ENCODE data around the gene PDZD11.
"Not testable (repeated sequence)": the region's sequence is repeated elsewhere in the genome, so short reads cannot be mapped to it uniquely, and the experiment has no call there.

PDZD11 gene, protein sequence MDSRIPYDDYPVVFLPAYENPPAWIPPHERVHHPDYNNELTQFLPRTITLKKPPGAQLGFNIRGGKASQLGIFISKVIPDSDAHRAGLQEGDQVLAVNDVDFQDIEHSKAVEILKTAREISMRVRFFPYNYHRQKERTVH

DNA sequence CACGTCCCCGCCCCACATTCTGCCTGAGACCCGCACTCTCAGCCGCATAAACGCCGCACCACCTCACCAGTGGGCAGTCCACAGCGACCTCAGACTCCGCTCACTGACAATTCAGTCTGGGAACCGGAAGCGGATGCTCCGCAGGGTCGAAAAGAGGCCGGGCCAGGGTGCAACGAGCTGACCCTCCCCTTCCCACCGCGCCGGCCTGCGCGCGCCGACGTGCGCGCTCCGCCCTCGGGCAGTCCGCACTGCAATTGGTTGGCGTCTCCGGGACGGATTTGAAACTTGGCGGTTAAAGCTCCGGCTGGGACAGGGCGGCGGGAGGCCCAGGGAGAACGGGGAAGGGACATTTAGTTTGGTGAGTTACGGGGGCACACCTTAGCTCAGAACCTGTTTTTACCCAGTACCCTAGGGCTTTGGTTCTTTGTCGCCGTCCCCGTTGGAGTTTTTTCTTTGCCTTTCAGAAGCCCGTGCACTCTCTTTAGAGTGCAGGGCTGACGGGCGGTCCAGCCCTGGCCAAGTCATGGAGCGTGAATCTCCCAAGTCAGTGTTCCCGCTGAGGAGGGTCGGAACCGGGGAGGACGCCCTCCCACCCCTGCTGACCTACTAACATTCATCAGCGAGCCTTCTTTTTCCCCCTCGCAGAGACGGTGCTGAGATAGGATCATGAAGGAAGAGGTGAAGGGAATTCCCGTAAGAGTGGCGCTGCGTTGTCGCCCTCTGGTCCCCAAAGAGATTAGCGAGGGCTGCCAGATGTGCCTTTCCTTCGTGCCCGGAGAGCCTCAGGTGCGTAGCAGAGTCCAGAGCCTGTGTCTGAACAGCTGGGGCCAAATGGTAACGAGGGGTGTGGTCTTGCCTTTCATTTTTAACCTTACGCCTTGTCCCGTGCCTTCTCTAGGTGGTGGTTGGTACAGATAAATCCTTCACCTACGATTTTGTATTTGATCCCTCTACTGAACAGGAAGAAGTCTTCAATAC, at the start of gene PDZD11, which contains the start of gene KIF4A:
TSS of gene PDZD11 (minus strand) at position 135 of the 978 bp plus-strand sequence. CDS start 586 bp downstream, outside the sequence.
TSS of gene KIF4A (plus strand) at position 312 of the 978 bp plus-strand sequence. CDS start at position 667, 355 bp downstream.
- DNase-seq (ENCODE audit: extremely low read depth in 1 of 2, low read depth in 1 of 2): peak; percentile 60 to 73

GRCh38 chrX:70338290-70338689, 48.6 kb upstream of the PDZD11 start:
- DNase-seq (ENCODE audit: extremely low read depth in 1 of 2, low read depth in 1 of 2): no peak

DNA sequence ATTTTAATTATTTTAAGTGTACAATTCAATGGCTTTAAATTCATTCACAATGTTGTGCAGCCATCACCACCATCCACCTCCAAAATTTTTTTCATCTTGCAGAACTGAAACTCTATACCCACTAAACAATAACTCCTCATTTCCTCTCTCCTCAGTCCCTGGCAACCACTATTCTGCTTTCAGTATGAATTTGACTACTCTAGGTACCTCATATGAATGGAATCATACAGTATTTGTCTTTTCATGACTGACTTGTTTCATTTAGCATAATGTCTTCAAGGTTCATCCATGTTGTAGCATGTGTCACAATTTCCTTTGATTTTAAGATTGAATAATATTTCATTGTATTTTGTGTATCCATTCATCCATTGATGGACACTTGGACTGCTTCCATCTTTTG, 47.0 kb upstream of the PDZD11 start:
- DNase-seq (ENCODE audit: extremely low read depth in 1 of 2, low read depth in 1 of 2): no peak

DNA sequence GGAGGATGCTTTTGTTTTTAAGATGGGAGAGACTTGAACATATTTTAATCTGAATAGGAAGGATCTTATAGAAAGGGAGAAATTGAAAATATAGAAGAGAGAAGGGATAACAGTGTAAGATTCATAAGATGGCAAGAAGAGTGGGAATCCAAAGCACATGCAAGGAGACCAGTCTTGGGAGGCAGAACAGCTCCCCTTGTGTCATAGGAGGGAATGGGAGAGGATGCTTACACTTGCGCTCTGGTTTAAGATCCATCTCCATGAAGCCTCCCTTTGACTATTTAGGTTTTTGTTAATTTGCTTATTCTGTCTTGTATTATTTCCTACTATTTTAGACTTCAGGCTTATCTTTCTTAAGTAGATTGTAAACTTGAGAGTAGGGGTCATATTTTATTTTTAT, 42.9 kb upstream of the PDZD11 start:
- DNase-seq (ENCODE audit: extremely low read depth in 1 of 2, low read depth in 1 of 2): no peak

- no peak for DNase-seq (ENCODE audit: extremely low read depth in 1 of 2, low read depth in 1 of 2)
Observed at GRCh38 chrX:70331161-70331560, 41.4 kb upstream of the PDZD11 start.

DNA sequence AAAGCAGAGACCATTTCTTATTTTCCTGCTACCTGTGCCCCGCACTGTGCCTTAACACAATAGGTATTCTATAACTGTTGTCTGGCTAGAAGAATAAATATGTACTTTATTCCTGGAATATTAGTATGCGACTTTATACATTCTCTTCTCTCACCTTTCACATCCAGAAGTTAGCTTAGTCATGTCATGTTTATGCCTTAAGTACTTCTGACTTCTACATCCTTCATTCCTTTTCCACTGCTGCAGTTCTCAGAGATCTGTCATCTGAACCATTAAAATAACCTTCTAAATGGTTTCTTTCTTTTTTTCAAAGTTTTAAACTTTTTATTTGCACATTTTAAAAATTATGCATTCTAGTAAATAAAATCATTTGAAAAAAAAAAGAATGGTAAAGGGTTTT, 34.6 kb upstream of the PDZD11 start:
- no peak for DNase-seq (ENCODE audit: extremely low read depth in 1 of 2, low read depth in 1 of 2)

DNA sequence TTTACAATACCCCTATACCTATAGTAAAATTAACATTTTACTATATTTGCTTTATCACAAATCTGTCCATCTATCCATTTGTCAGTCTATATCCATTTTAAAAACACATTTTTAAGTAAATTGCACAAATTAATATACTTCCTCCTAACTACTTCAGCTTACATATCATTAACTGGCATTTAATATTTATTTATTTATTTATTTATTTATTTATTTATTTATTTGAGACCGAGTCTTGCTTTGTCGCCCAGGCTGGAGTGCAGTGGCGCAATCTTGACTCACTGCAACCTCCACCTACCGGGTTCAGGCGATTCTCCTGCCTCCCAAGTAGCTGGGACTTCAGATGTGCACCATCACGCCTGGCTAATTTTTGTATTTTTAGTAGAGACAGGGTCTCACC, 33.9 kb upstream of the PDZD11 start:
- not testable (repeated sequence) for DNase-seq (ENCODE audit: extremely low read depth in 1 of 2, low read depth in 1 of 2)

GRCh38 chrX:70322784-70323183, 33.1 kb upstream of the PDZD11 start:
- no peak for DNase-seq (ENCODE audit: extremely low read depth in 1 of 2, low read depth in 1 of 2)

GRCh38 chrX:70313503-70313902, 23.8 kb upstream of the PDZD11 start:
- no peak for DNase-seq (ENCODE audit: extremely low read depth in 1 of 2, low read depth in 1 of 2)

DNA sequence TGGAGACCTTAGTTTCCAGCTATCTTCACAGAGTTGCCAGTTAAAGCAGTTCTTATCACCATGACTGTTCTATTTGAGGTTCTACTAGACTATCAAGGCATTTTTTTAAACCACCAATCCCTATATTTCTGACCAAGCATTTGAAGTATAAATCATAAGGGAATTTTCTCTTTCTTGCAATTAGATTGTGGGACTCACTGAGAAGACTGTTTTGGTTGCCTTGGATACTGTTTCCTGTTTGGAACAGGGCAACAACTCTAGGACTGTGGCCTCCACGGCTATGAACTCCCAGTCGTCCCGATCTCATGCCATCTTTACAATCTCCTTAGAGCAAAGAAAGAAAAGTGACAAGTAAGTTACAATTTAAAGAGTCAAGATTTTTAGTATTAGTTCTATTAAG, 12.0 kb upstream of the PDZD11 start:
- DNase-seq (ENCODE audit: extremely low read depth in 1 of 2, low read depth in 1 of 2): no peak

- no peak for DNase-seq (ENCODE audit: extremely low read depth in 1 of 2, low read depth in 1 of 2)
Observed at GRCh38 chrX:70293621-70294020, 3.9 kb upstream of the PDZD11 start.

GRCh38 chrX:70292788-70293187, 3.1 kb upstream of the PDZD11 start:
- no peak for DNase-seq (ENCODE audit: extremely low read depth in 1 of 2, low read depth in 1 of 2)

DNA sequence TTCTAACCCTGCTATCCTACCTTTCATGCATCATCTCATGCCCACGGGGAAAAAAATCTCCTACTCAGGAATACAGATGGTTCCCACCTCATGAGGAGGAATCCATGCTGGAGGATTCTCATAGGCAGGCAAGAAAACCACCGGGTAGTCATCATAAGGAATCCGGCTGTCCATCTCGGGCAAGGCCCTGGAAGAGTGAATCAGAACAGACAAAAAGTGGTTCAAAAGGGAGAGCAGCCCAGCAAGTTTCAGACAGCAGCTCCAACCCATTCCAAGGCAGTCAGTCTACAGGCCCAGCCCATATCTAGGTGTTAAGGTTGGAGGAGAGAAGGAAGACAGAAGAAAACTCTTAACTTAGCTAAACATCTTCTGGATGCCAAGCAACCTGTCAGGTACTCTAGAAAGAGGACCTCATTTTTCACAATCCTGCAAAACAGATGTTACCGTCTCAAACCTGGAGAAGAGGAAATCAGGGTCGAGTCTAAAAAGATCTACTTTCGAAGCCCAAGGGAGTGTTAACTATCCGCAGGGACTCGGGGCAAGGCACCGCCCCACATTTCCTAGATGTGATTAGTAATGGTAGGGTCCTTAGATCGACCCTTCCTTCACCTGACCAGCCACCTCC, 447 bp downstream of the PDZD11 start:
- DNase-seq (ENCODE audit: extremely low read depth in 1 of 2, low read depth in 1 of 2): no peak

GRCh38 chrX:70281951-70282350, 7.8 kb downstream of the PDZD11 start, which contains the start of gene RAB41:
RAB41 (plus strand) TSS chrX:70282172; CDS start chrX:70282218, 46 bp downstream.
- DNase-seq (ENCODE audit: extremely low read depth in 1 of 2, low read depth in 1 of 2): no peak

DNA sequence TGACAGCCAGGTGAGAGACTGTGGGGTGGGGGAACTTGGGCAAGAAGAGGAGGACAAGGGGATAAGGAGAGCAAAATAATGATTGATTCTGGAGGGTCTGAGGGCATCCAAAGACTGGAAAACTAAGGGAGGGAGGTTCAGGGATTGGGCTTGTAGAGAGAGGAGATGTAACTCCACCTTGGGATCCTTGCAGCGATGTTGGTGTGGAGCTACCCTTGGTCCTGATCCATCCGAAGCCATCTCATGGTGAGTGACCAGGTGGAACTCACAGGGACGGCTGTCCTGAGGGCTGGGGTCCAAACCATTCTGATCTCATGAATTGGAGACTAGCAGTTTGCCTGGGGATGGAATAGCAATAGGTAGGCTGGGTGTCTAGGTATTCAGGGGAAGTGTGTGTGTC, 9.2 kb downstream of the PDZD11 start:
- DNase-seq (ENCODE audit: extremely low read depth in 1 of 2, low read depth in 1 of 2): no peak

DNA sequence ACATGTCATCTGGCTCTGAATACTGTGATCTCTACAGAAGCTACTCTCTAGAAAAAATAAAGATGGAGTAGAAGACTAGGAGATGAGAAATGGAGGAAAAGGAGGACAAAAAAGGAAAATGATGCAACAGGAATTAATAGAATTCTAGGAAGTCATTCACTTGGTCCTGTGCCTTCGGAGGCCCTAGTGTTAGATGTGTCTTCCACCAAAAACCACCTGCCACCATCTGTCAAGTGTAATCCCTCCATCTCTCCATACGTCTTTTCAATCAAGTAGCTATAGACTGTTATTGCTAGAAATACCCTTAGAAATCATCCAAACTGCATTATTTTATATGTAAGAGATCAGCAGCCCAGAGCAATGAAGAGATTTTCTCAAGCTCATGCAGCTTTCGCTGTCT, 10.6 kb downstream of the PDZD11 start:
- no peak for DNase-seq (ENCODE audit: extremely low read depth in 1 of 2, low read depth in 1 of 2)

DNA sequence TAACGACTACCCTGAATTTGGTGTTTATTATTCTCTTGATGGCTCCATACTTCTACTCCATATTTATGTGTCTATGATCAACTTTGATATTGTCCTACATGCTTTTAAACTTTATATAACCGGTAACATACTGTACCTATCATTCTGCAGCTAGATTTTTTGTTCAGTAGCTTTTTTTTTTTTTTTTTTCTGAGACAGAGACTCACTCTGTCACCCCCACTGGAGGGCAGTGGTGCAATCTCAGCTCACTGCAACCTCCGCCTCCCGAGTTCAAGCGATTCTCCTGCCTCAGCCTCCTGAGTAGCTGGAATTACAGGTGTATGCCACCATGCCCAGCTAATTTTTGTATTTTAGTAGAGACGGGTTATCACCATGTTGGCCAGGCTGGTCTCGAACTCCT, 15.7 kb downstream of the PDZD11 start:
- DNase-seq (ENCODE audit: extremely low read depth in 1 of 2, low read depth in 1 of 2): not testable (repeated sequence)

GRCh38 chrX:70268034-70268433, 21.7 kb downstream of the PDZD11 start, which contains the start of gene ARR3:
ARR3 (plus strand) TSS chrX:70268334; CDS start chrX:70269386, 1,052 bp downstream.
- DNase-seq (ENCODE audit: extremely low read depth in 1 of 2, low read depth in 1 of 2): no peak

- DNase-seq (ENCODE audit: extremely low read depth in 1 of 2, low read depth in 1 of 2): no peak
Observed at GRCh38 chrX:70264784-70265183, 24.9 kb downstream of the PDZD11 start.

DNA sequence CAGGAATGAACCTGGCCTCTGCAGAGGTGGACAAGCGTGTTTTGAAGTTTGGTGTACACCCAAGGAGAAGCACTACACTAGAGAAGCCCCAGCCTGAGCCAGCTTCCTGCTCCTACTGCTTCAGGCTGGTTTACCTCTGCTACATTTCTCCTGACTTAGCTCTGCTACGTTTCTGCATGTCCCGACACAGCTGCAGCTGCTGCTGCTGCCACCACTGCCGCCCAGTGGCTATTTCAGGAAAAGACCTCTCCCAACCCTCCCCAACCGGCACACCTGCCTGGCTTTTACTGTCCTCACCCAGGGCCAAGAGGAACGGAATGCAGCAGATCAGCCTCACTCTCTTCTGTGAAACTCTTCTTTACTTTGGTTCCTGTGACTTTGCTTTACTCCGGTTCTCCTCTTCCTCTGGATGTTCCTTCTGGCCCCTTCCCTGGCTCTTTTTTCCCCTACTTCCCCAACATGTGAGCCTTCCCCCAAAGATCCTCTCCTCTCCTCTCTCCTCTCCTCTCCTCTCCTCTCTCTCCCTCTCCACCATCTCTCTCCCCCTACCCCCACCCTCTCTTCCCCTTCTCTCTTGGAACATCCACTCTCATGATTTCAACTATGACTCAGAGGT, 26.7 kb downstream of the PDZD11 start:
- DNase-seq (ENCODE audit: extremely low read depth in 1 of 2, low read depth in 1 of 2): peak in 1 of 2 donors; percentile 6

DNA sequence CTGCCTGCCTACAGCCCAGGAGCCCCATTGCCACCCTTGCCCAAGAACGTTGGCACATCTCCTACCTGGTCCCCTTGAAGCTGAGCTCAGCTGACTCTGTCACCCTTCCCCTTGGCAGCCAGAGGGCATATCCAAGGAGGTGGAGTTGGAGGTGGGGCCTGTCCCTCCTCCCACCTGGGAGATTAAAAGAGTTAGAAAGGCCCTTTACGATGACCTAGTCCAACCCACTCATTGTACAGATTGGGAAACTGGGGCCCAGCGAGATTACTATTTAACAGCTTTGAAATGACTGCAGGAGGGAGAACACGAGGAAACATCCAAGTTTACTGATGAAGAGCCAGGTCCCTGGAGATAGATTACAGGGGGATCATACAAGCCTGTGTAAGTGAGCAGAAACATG, 29.6 kb downstream of the PDZD11 start, which contains the start of gene P2RY4:
TSS of gene P2RY4 (minus strand) at position 101 of the 400 bp plus-strand sequence. CDS start 580 bp downstream, outside the sequence.
- no peak for DNase-seq (ENCODE audit: extremely low read depth in 1 of 2, low read depth in 1 of 2)

Data from stimulated activated CD8-positive, alpha-beta memory T cell treated with anti-CD3 and anti-CD28 coated beads, Interleukin-7, amount 100 ng/mL, for 48 hours (primary cell).